GM21447 (cell line): Measurements from ENCODE around the gene ATP2B2.

ENCODE experiments used
- ATAC-seq: cut with Tn5 transposase; IDR thresholded peaks from one replicate; pipeline ENCODE4 v1.9.1; 2021; ENCODE audit not compliant: unreplicated experiment

The ATP2B2 gene

GRCh38 chr3:10405816-10406215 lies 99.6 kb downstream of the ATP2B2 start:
- ATAC-seq = no peak

DNA sequence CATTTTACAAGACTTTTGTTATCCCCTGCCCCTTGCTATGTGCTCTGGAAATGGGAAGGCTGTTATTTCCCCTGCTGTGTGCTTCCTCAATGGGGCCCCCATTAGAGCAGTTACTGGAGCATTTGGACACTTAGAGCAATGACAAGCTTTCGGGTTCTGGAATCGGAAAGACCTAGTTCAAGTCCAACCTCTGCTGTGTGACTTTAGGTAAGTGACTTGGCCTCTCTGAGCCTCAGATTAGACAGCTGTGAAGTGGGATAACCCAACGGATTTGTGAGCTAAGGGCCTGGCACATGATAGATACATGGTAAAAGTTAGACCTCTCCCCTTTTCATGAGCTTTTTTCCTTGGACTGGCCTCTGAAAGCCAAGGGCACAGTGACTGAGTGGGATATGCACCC lies 100.5 kb downstream of the ATP2B2 start:
- no peak for ATAC-seq

GRCh38 chr3:10404377-10404776 lies 101.0 kb downstream of the ATP2B2 start:
- ATAC-seq = no peak

- no peak for ATAC-seq
Observed at GRCh38 chr3:10401990-10402761, 103.2 kb downstream of the ATP2B2 start.

GRCh38 chr3:10400749-10401495 lies 104.5 kb downstream of the ATP2B2 start:
- ATAC-seq = no peak

- no peak for ATAC-seq
Observed at GRCh38 chr3:10400050-10400748, 105.2 kb downstream of the ATP2B2 start.

DNA sequence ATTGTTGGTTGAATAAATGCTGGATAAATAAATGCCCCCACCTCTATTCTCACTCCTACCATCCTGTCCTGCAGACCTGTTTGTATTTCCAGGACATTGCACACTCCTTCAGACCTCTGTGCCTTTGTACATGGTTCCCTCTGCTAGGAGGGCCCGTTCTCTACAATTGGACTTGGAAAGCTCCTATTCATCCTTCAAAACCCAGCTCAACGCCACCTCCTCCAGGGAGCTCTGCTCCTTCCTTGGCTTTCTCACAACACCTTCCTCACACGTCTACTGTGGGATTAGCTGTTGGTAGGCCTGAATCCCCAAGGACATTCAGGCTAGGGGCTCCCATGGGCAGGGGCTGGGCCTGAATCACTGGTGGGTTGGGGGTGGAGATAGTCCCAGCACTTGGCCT lies 105.8 kb downstream of the ATP2B2 start:
- ATAC-seq = no peak

DNA sequence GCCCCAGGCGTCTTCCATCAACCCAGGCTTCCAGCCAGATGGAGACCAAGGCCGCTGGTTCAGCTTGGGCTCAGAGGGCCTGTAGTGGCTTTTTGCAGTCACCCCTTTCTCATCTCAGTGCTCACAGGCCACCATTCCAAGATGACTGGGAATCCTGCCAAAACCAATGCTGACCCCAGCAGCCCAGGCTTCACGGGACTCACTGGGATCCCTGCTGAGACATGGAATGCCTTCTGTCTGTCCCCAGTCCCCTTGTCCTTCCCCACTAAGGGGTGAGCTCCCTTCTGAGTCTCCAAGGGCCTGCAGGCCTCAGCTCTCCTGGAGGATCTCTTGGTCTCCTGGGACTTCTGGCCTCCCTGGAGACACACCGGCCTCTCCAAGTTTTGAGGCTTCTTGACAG lies 107.0 kb downstream of the ATP2B2 start:
- ATAC-seq = no peak

- ATAC-seq = no peak
Observed at GRCh38 chr3:10397879-10398278, 107.5 kb downstream of the ATP2B2 start.

DNA sequence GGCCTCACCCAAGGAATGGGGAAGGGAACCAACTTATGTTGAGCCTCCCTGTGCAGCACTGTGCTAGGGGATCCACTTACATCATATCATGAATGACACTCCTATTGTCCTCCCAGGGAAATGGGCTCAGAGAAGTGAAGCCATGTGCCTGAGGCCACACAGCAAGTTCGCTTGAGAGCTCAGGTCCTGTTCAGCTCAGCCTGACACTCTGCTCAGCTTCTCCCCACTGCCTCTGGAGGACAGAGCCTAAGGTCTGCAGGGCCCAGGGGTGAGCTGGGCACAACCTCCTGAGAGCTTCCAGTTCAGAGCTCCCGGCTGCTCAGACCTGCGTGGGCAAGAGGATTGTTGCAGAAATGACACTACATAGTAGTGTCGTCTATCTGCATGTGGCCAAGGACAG lies 108.5 kb downstream of the ATP2B2 start:
- no peak for ATAC-seq

GRCh38 chr3:10396083-10396482 lies 109.3 kb downstream of the ATP2B2 start:
- ATAC-seq = no peak

DNA sequence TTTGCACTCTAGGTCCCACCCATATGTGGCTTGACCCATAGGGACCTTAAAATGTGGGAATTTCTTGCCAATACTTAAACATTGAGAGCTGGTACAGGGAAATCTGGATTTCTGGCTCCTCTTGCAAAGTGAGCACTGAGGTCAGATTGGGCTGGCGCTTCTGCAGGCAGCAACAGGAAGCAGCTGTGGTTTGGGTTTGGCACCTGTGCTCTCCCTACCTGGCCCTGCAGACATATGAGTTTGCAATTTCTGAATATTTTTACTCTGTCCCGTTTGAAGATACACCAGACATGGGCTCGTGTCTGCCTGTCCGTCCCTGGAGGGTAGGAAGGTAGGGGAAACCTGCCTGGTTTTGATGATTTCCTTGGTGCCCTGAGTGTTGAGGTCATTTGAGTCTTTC lies 109.7 kb downstream of the ATP2B2 start:
- ATAC-seq = no peak

- ATAC-seq = no peak
Observed at GRCh38 chr3:10395196-10395595, 110.2 kb downstream of the ATP2B2 start.

GRCh38 chr3:10394491-10395025 lies 110.8 kb downstream of the ATP2B2 start:
- no peak for ATAC-seq

GRCh38 chr3:10393514-10393913 lies 111.9 kb downstream of the ATP2B2 start:
- no peak for ATAC-seq

- ATAC-seq = no peak
Observed at GRCh38 chr3:10392906-10393461, 112.4 kb downstream of the ATP2B2 start.

- no peak for ATAC-seq
Observed at GRCh38 chr3:10392244-10392643, 113.1 kb downstream of the ATP2B2 start.

DNA sequence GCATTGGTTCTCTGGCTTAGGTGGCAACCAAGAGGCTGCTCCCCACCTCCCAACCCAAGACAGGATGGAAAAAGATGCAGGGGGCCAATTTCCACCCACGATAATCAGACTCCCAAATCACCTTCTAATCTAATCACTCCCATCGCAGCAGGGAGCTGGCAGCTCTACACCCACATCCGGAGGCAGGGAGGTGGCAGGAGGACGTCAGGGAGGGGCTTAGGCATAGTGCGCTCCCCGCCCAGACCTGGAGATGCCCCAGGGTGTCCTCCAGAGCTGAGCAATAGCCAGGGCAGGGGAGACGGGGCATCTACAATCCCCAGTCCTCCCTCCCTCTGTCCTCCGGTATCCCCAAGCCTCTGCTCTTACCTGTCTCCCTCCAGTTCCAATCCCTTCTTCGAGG lies 114.0 kb downstream of the ATP2B2 start:
- ATAC-seq = no peak

DNA sequence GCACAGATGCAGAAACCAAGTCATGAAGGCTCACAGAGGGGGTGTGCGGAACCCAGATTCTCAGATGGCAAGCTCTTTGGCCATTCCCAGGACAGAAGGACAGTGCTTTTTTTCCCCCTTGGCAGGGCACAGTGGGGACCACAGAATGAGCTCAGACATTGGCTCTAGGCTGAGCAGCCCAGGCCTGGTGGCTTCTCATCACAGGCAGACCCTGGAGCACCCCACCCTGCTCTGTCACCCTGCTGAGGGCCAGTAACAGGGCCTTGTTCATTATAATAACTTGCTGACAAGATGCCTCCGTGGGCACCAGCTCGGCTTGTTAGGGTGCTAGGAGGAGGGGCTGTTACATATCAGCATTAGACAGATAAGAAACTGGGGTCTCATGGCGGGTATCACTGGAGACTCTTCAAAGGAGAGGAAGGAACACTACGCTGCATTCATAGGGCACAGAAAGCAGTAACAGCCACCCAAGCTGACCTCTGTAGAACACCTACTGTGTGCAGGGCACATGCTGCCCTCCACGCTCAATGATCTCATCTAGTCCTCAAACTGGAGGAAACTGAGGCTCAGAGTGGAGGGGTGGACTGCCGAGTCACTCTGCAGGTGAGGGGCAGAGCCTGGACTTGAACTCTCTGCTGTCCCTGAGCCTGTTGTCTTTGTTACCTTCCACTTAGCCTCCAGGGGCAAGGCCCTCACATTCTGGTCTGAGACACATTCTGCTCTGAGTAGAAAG lies 114.6 kb downstream of the ATP2B2 start:
- ATAC-seq = no peak

- ATAC-seq = peak; percentile 86
Observed at GRCh38 chr3:10389995-10390394, 115.4 kb downstream of the ATP2B2 start.

DNA sequence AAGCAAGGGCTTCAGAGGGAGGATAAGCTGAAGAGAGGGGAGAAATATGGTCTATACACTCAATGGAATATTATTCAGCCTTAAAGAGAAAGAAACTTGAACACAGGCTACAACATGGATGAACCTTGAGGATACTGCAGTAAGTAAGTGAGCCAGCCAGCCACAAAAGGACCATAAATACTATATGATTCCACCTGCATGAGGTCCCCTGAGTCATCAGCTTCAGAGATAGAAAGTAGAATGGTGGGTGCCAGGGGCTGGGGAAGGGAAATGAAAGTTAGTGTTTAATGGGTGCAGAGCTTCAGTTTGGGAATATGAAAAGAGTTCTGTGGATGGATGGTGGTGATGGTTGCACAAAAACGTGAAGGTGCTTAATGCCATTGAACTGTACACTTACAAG lies 116.0 kb downstream of the ATP2B2 start:
- ATAC-seq = no peak
